Thyroid gland (tissue), 4 donors: ENCODE results near the gene BRD8. TPM values are rescaled to one million over a fixed set of nuclear protein-coding genes. Genes with fewer than 3 reads are reported as not detected.

ENCODE experiments used
- DNase-seq, 2 donors: peaks; one replicate each; pipeline ENCODE4 v3.0.0-alpha.2; 2019
- H3K27ac ChIP-seq, 3 donors: fragments of 200-600 bp; sonication (generic); 1 replicate in 2 of 3; 2 replicates in 1 of 3; pipeline ENCODE4 v1.5.1; 2016 to 2019; ENCODE audit warnings: mild to moderate bottlenecking in 1 of 3, moderate library complexity in 1 of 3
- H3K27me3 ChIP-seq: fragments of 200-600 bp; sonication (generic); one replicate; pipeline ENCODE4 v1.5.1; 2019
- H3K36me3 ChIP-seq, 2 donors: fragments of 200-600 bp; sonication (generic); one replicate each; pipeline ENCODE4 v1.5.1; 2016 to 2019
- H3K4me1 ChIP-seq, 2 donors: fragments of 200-600 bp; sonication (generic); one replicate each; pipeline ENCODE4 v1.5.1; 2017 to 2019
- H3K4me3 ChIP-seq, 3 donors: fragments of 200-600 bp; sonication (generic); replicated peaks in 1 of 3; 1 replicate in 2 of 3; 2 replicates in 1 of 3; pipeline ENCODE4 v1.5.1; 2016; ENCODE audit warnings: mild to moderate bottlenecking in 1 of 3
- H3K9me3 ChIP-seq: fragments of 200-600 bp; sonication (generic); one replicate; pipeline ENCODE4 v1.5.1; 2017
- CTCF ChIP-seq, 6 experiments: fragments of 200-600 bp in 3 of 6; fragments of 450-650 bp in 3 of 6; sonication (generic) in 3 of 6; IDR thresholded peaks; one replicate each; pipeline ENCODE4 v1.5.1; 2016 to 2019; ENCODE audit warnings: antibody characterized with exemption in 6 of 6, mild to moderate bottlenecking in 2 of 6, inconsistent platforms in 1 of 6, moderate library complexity in 1 of 6
- POLR2A ChIP-seq, 2 donors: fragments of 450-650 bp; IDR thresholded peaks; one replicate each; pipeline ENCODE4 v1.6.1; 2017; ENCODE audit warnings: antibody characterized with exemption in 2 of 2, mild to moderate bottlenecking in 2 of 2, moderate library complexity in 1 of 2
- WGBS, 2 donors: methylation state at CpG; one replicate each; pipeline ENCODE4 v1.1.5; 2017; 5-methylcytosine and 5-hydroxymethylcytosine counted together
- intact Hi-C: fragments of 100-400 bp; cut with DNase I; formaldehyde crosslinking; loops from one replicate; pipeline ENCODE4 v1.15.1; 2023
- total RNA-seq, 4 donors: library from RNA; depleted of rRNA; stranded (reverse); fragments of >200 nt; gene quantifications; one replicate each; pipeline ENCODE4 v1.2.3, GENCODE V29; 2016

BRD8 gene
- total RNA-seq, 4 donors from 2014 or later: 56.9 to 96.1 (median 65.3) TPM

GRCh38 chr5:138132543-138132942 lies 45.9 kb downstream of the BRD8 start:
- Histone ChIP-seq H3K4me3 (no peak overlapping the region), H3K27me3 (no peaks in the 10 kb centered on the region), H3K36me3 (no peaks in the 10 kb centered on the region), H3K9me3 (no peaks in the 10 kb centered on the region), H3K27ac (no peak overlapping the region), H3K4me1 (no peaks in the 10 kb centered on the region)
- no peak for DNase-seq
- TF ChIP-seq CTCF (IDR thresholded peaks at IDR 0.05) (no peak), POLR2A (IDR thresholded peaks at IDR 0.05) (no peak)
- intact Hi-C loops: loop anchor here (5.0 to 10.0 kb wide), 2 partner anchors 55 to 508 kb away; no protein-coding TSS in a partner anchor
- WGBS, 2 donors: 92 to 95% methylated on average over 7 of the region's 7 CpGs

GRCh38 chr5:138129347-138129746 lies 49.1 kb downstream of the BRD8 start:
- H3K4me3 ChIP-seq: no peak overlapping the region
- 95 to 96% methylated on average over 6 of the region's 6 CpGs for WGBS, 2 donors

GRCh38 chr5:138128334-138128733 lies 50.1 kb downstream of the BRD8 start:
- Histone ChIP-seq H3K36me3 (no peaks in the 10 kb centered on the region), H3K4me3 (no peak overlapping the region), H3K27me3 (no peaks in the 10 kb centered on the region), H3K9me3 (no peaks in the 10 kb centered on the region), H3K4me1 (no peaks in the 10 kb centered on the region), H3K27ac (no peak overlapping the region)
- intact Hi-C loops: no loop called here
- TF ChIP-seq POLR2A (IDR thresholded peaks at IDR 0.05): no peak
- no peak for TF ChIP-seq CTCF (IDR thresholded peaks at IDR 0.05)
- WGBS, 2 donors: 57 to 67% methylated on average over 5 of the region's 5 CpGs
- no peak for DNase-seq

More at GRCh38 chr5:138129347-138129746, 49.1 kb downstream of the BRD8 start:
- intact Hi-C loops: no loop called here
- Histone ChIP-seq H3K27ac (no peak overlapping the region), H3K27me3 (no peaks in the 10 kb centered on the region), H3K36me3 (no peaks in the 10 kb centered on the region), H3K9me3 (no peaks in the 10 kb centered on the region), H3K4me1 (no peaks in the 10 kb centered on the region)
- no peak for TF ChIP-seq CTCF (IDR thresholded peaks at IDR 0.05)
- TF ChIP-seq POLR2A (IDR thresholded peaks at IDR 0.05): no peak
- DNase-seq: no peak

GRCh38 chr5:138115254-138115653 lies 63.2 kb downstream of the BRD8 start:
- Histone ChIP-seq H3K36me3 (no peaks in the 10 kb centered on the region), H3K9me3 (no peaks in the 10 kb centered on the region), H3K27ac (no peak overlapping the region), H3K27me3 (no peaks in the 10 kb centered on the region), H3K4me1 (peaks cover 5 to 9% of the 10 kb centered on the region in 2 donors), H3K4me3 (no peak overlapping the region)
- intact Hi-C loops: no loop called here
- DNase-seq: no peak
- TF ChIP-seq POLR2A (IDR thresholded peaks at IDR 0.05): no peak
- no peak for TF ChIP-seq CTCF (IDR thresholded peaks at IDR 0.05)

GRCh38 chr5:138111937-138112336 lies 66.5 kb downstream of the BRD8 start:
- H3K4me3 ChIP-seq: no peak overlapping the region
- no peak for DNase-seq
- H3K4me1 ChIP-seq: peaks cover 5 to 13% of the 10 kb centered on the region in 2 donors
- no peak overlapping the region for H3K27ac ChIP-seq
- no peaks in the 10 kb centered on the region for H3K9me3 ChIP-seq
- no peaks in the 10 kb centered on the region for H3K36me3 ChIP-seq
- intact Hi-C loops: no loop called here
- no peaks in the 10 kb centered on the region for H3K27me3 ChIP-seq
- 43 to 59% methylated on average over 1 of the region's 1 CpG for WGBS, 2 donors
- TF ChIP-seq CTCF (IDR thresholded peaks at IDR 0.05) (no peak), POLR2A (IDR thresholded peaks at IDR 0.05) (no peak)
